CD14-positive monocyte (primary cell): ENCODE results near the gene KRT86. TPM values are rescaled to one million over a fixed set of nuclear protein-coding genes. Genes with fewer than 3 reads are reported as not detected.

Experiments used
- DNase-seq, 3 donors: peaks; one replicate each; pipeline ENCODE4 v3.0.0-alpha.2; 2011 to 2022
- H2AFZ ChIP-seq: 2 replicates; pipeline ENCODE4 v1.6.0; 2012; ENCODE audit warnings: mild to moderate bottlenecking, low read depth, low read length, inconsistent platforms; ENCODE audit not compliant: insufficient read depth, poor library complexity, severe bottlenecking
- H3K27ac ChIP-seq, 2 donors: 1 replicate in 1 of 2; 2 replicates in 1 of 2; pipeline ENCODE4 v1.5.1; 2012 to 2013; ENCODE audit warnings: low read length in 2 of 2, control low read depth in 1 of 2, inconsistent platforms in 1 of 2, low read depth in 1 of 2, mild to moderate bottlenecking in 1 of 2
- H3K27me3 ChIP-seq, 2 donors: one replicate each; pipeline versions ENCODE4 v1.6.0 to v1.6.1; 2011 to 2013; ENCODE audit warnings: low read length in 2 of 2; ENCODE audit not compliant: control insufficient read depth in 2 of 2, insufficient read depth in 2 of 2
- H3K36me3 ChIP-seq, 2 donors: replicated peaks in 1 of 2; 1 replicate in 1 of 2; 2 replicates in 1 of 2; pipeline versions ENCODE4 v1.5.1 to v1.6.1; 2012 to 2013; ENCODE audit warnings: low read length in 2 of 2, control low read depth in 1 of 2, inconsistent platforms in 1 of 2, mild to moderate bottlenecking in 1 of 2; ENCODE audit not compliant: insufficient read depth in 2 of 2, control insufficient read depth in 1 of 2
- H3K4me1 ChIP-seq, 2 donors: 1 replicate in 1 of 2; 2 replicates in 1 of 2; pipeline versions ENCODE4 v1.5.1 to v1.6.1; 2012 to 2013; ENCODE audit warnings: low read length in 2 of 2, control low read depth in 1 of 2, inconsistent platforms in 1 of 2, mild to moderate bottlenecking in 1 of 2, moderate library complexity in 1 of 2; ENCODE audit not compliant: insufficient read depth in 2 of 2, control insufficient read depth in 1 of 2
- H3K4me2 ChIP-seq: replicated peaks from 2 replicates; pipeline ENCODE3; 2012; ENCODE audit warnings: low read length, moderate library complexity, mild to moderate bottlenecking; ENCODE audit not compliant: poor library complexity, severe bottlenecking; ENCODE audit errors: extremely low read depth
- H3K4me3 ChIP-seq, 3 experiments: fragments of 200-600 bp in 1 of 3; sonication (generic) in 1 of 3; replicated peaks in 1 of 3; 1 replicate in 2 of 3; 2 replicates in 1 of 3; pipeline ENCODE4 v1.5.1; 2011 to 2013; ENCODE audit warnings: low read length in 3 of 3, mild to moderate bottlenecking in 3 of 3, control low read depth in 2 of 3, low read depth in 2 of 3, inconsistent platforms in 1 of 3, moderate library complexity in 1 of 3
- H3K79me2 ChIP-seq: 2 replicates; pipeline ENCODE4 v1.6.0; 2012; ENCODE audit warnings: mild to moderate bottlenecking, control low read depth, inconsistent platforms, low read length, moderate library complexity; ENCODE audit not compliant: insufficient read depth
- H3K9ac ChIP-seq: 2 replicates; pipeline ENCODE4 v1.6.0; 2017; ENCODE audit warnings: low read length, mild to moderate bottlenecking; ENCODE audit not compliant: insufficient read depth, poor library complexity, severe bottlenecking
- H3K9me3 ChIP-seq, 2 donors: replicated peaks in 1 of 2; 1 replicate in 1 of 2; 2 replicates in 1 of 2; pipeline versions ENCODE4 v1.5.1 to v1.6.1; 2012 to 2013; ENCODE audit warnings: low read length in 2 of 2, control low read depth in 1 of 2; ENCODE audit not compliant: control insufficient read depth in 1 of 2, insufficient read depth in 1 of 2
- H4K20me1 ChIP-seq: 2 replicates; pipeline ENCODE4 v1.6.0; 2012; ENCODE audit warnings: mild to moderate bottlenecking, low read length, control low read depth, moderate library complexity; ENCODE audit not compliant: insufficient read depth
- H3K27ac Mint-ChIP-seq, 7 donors: one replicate each; pipeline ENCODE4 v1.8.0; 2020; ENCODE audit warnings: mild to moderate bottlenecking in 7 of 7, mixed read lengths in 7 of 7, moderate library complexity in 6 of 7, inconsistent platforms in 2 of 7
- H3K27me3 Mint-ChIP-seq, 3 donors: one replicate each; pipeline ENCODE4 v1.8.0; 2021 to 2022; ENCODE audit warnings: low read depth in 3 of 3, mild to moderate bottlenecking in 3 of 3, mixed read lengths in 3 of 3, moderate library complexity in 3 of 3, inconsistent platforms in 1 of 3
- H3K36me3 Mint-ChIP-seq, 2 donors: one replicate each; pipeline ENCODE4 v1.8.0; 2020; ENCODE audit warnings: mixed read lengths in 2 of 2, inconsistent platforms in 1 of 2, mild to moderate bottlenecking in 1 of 2
- H3K4me1 Mint-ChIP-seq: one replicate; pipeline ENCODE4 v1.8.0; 2020; ENCODE audit warnings: mild to moderate bottlenecking, mixed read lengths
- H3K4me3 Mint-ChIP-seq, 2 donors: one replicate each; pipeline ENCODE4 v1.8.0; 2020; ENCODE audit warnings: mild to moderate bottlenecking in 2 of 2, mixed read lengths in 2 of 2, moderate library complexity in 1 of 2
- H3K9me3 Mint-ChIP-seq, 7 donors: one replicate each; pipeline ENCODE4 v1.8.0; 2020 to 2022; ENCODE audit warnings: mixed read lengths in 7 of 7, mild to moderate bottlenecking in 6 of 7, moderate library complexity in 6 of 7, inconsistent platforms in 2 of 7
- WGBS: methylation state at CpG from one replicate; pipeline ENCODE4 v1.1.5; 2013; ENCODE audit warnings: missing lambda C conversion rate; ENCODE audit not compliant: insufficient coverage; 5-methylcytosine and 5-hydroxymethylcytosine counted together
- intact Hi-C, 2 donors: fragments of 100-400 bp; cut with micrococcal nuclease; formaldehyde crosslinking; loops; one replicate each; pipeline versions ENCODE4 v1.15.0 to v1.15.1; 2023
- polyA plus RNA-seq, 3 donors: library from polyadenylated mRNA; depleted of rRNA in 1 of 3; unstranded in 2 of 3; stranded (reverse) in 1 of 3; fragments of 300-500 nt in 2 of 3; fragments of >200 nt in 1 of 3; fragmentation: Illumina TruSeq in 2 of 3; gene quantifications; 1 replicate in 2 of 3; 2 replicates in 1 of 3; pipeline ENCODE4 v1.2.3, GENCODE V29; 2012 to 2021
- TF ChIP-seq, protein P1 (sequence below): fragments of 200-600 bp; IDR thresholded peaks from one replicate; pipeline ENCODE4 v1.8.0; 2022; ENCODE audit warnings: antibody characterized with exemption, mild to moderate bottlenecking

Gene KRT86
- polyA plus RNA-seq, 3 donors = not detected

DNA sequence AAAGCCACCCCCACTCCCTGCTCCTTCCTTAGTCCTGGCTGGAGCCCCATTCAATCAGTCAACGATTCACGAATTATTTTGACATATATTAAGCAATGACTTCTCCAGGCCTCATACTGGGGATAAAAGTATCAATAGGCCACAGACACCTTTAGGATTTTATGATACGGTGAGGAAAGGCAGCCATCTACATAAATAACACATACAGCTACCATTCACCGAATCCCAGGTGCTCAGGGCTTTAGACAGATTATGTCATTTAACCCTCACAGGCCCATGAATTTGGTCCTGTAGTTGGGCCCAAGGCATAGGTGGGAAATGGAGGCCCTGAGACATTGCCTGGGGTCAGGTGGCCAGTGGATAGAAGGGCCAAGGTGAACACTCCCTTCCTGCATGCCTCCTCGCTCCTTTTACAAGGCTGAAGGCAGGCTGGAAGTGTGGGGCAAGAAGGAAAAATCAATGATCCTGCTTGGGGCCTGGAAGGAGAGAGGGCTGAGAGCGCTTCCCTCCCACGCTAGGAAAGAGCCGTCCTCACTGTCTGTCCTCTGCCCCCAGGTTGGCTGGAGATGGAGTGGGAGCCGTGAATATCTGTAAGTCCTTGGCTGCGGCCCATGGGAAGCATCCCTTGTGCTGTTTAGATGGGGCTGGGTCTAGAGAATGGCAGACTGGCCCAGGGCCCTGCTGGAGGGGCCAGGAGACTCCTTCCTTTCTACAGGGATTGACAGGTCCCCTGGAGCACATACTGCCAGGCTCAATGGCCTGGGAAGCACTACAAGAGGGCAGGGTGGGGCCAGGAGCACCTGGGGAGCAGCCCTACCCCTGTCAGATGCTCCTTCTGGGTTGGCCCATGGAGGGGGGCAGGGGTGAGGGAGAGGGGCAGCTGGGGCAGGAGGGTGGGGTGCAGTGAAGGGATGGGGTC lies 26.6 kb upstream of the KRT86 start:
- Mint-ChIP-seq H3K27me3 (peaks cover 41 to 60% (median 57%) of the 10 kb centered on the region in 3 donors), H3K27ac (peak overlapping the region in 1 of 7 donors; percentile 25), H3K4me1 (peaks cover 35% of the 10 kb centered on the region), H3K4me3 (no peak overlapping the region), H3K9me3 (peaks cover 0 to 15% (median 3%) of the 10 kb centered on the region in 7 donors), H3K36me3 (peaks cover 10 to 19% of the 10 kb centered on the region in 2 donors)
- Histone ChIP-seq H3K27me3 (peaks cover 15 to 44% of the 10 kb centered on the region in 2 donors), H3K27ac (no peak overlapping the region), H3K4me2 (no peak overlapping the region), H3K36me3 (no peaks in the 10 kb centered on the region), H3K9ac (no peak overlapping the region), H3K79me2 (no peaks in the 10 kb centered on the region), H2AFZ (no peak overlapping the region), H3K9me3 (no peaks in the 10 kb centered on the region), H3K4me3 (no peak overlapping the region), H4K20me1 (no peaks in the 10 kb centered on the region), H3K4me1 (peaks cover 19 to 27% of the 10 kb centered on the region in 2 donors)
- no peak for DNase-seq
- intact Hi-C loops = no loop called here
- TF ChIP-seq, protein P1, sequence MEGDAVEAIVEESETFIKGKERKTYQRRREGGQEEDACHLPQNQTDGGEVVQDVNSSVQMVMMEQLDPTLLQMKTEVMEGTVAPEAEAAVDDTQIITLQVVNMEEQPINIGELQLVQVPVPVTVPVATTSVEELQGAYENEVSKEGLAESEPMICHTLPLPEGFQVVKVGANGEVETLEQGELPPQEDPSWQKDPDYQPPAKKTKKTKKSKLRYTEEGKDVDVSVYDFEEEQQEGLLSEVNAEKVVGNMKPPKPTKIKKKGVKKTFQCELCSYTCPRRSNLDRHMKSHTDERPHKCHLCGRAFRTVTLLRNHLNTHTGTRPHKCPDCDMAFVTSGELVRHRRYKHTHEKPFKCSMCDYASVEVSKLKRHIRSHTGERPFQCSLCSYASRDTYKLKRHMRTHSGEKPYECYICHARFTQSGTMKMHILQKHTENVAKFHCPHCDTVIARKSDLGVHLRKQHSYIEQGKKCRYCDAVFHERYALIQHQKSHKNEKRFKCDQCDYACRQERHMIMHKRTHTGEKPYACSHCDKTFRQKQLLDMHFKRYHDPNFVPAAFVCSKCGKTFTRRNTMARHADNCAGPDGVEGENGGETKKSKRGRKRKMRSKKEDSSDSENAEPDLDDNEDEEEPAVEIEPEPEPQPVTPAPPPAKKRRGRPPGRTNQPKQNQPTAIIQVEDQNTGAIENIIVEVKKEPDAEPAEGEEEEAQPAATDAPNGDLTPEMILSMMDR = no peak
- WGBS = 100% methylated on average over 2 of the region's 10 CpGs

DNA sequence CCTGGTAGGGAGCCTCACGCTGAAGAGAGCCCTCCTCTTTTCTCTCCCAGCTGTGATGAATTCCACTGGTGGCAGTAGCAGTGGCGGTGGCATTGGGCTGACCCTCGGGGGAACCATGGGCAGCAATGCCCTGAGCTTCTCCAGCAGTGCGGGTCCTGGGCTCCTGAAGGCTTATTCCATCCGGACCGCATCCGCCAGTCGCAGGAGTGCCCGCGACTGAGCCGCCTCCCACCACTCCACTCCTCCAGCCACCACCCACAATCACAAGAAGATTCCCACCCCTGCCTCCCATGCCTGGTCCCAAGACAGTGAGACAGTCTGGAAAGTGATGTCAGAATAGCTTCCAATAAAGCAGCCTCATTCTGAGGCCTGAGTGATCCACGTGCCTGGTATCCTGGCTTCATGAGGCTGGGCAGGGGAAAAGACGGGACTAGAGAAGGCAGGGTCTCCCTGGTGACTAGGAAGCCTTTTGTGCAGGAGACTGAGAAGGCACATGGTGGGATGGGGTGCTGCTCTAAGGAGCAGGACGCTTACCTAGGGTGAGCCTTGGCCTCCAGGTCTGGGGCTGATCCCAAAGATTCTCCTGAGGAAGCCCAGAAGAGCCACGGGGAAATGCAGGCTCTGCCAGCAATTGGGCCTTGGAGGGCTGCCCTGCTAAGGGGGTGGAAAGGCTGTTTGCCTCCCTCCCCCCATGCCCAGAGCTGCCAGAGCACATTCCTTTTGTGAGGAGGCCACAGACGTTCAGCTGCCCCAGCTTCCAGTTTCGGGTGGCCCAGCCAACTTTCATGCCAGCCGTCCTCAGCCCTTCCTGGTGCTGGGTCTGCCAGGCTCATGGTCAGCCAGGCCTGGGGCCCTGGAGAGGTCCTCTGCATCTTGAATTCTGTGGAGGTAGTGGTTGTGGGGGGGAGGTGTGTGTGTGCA lies 25.6 kb upstream of the KRT86 start:
- Mint-ChIP-seq H3K9me3 (peaks cover 0 to 15% (median 3%) of the 10 kb centered on the region in 7 donors), H3K4me3 (peak overlapping the region in 1 of 2 donors; percentile 88), H3K36me3 (peaks cover 10 to 14% of the 10 kb centered on the region in 2 donors), H3K27me3 (peaks cover 48 to 67% (median 61%) of the 10 kb centered on the region in 3 donors), H3K4me1 (peaks cover 26% of the 10 kb centered on the region), H3K27ac (peak overlapping the region in 1 of 7 donors; percentile 37)
- WGBS = 92% methylated on average over 17 of the region's 18 CpGs
- Histone ChIP-seq H3K9me3 (no peaks in the 10 kb centered on the region), H3K4me2 (no peak overlapping the region), H3K4me3 (no peak overlapping the region), H3K27me3 (peaks cover 15 to 51% of the 10 kb centered on the region in 2 donors), H3K27ac (no peak overlapping the region), H3K79me2 (no peaks in the 10 kb centered on the region), H3K4me1 (peaks cover 10 to 18% of the 10 kb centered on the region in 2 donors), H3K9ac (no peak overlapping the region), H3K36me3 (no peaks in the 10 kb centered on the region), H4K20me1 (no peaks in the 10 kb centered on the region), H2AFZ (no peak overlapping the region)
- no peak for DNase-seq
- intact Hi-C loops = no loop called here
- TF ChIP-seq, protein P1 = no peak
